PC-9 (cell line): ENCODE results near the gene SLC35F4.

Experiments used
- EZH2 ChIP-seq: fragments of 200-600 bp; sonication (generic); IDR thresholded peaks from 2 replicates; pipeline ENCODE4 v1.8.0; 2017; ENCODE audit warnings: antibody characterized with exemption, low read depth
- TF ChIP-seq, protein P1 (sequence below): fragments of 200-600 bp; sonication (generic); conservative IDR thresholded peaks from 2 replicates; pipeline ENCODE4 v1.6.1; 2017; ENCODE audit warnings: mixed run types, antibody characterized with exemption, mild to moderate bottlenecking, moderate library complexity

GRCh38 chr14:57909626-57910025, 43.7 kb upstream of the SLC35F4 start:
- TF ChIP-seq, protein P1, sequence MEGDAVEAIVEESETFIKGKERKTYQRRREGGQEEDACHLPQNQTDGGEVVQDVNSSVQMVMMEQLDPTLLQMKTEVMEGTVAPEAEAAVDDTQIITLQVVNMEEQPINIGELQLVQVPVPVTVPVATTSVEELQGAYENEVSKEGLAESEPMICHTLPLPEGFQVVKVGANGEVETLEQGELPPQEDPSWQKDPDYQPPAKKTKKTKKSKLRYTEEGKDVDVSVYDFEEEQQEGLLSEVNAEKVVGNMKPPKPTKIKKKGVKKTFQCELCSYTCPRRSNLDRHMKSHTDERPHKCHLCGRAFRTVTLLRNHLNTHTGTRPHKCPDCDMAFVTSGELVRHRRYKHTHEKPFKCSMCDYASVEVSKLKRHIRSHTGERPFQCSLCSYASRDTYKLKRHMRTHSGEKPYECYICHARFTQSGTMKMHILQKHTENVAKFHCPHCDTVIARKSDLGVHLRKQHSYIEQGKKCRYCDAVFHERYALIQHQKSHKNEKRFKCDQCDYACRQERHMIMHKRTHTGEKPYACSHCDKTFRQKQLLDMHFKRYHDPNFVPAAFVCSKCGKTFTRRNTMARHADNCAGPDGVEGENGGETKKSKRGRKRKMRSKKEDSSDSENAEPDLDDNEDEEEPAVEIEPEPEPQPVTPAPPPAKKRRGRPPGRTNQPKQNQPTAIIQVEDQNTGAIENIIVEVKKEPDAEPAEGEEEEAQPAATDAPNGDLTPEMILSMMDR, result no peak
- no peak for TF ChIP-seq EZH2
